HepG2 (cell line): ENCODE data around the gene ATP5PB. TPM values are rescaled to one million over a fixed set of nuclear protein-coding genes. Genes with fewer than 3 reads are reported as not detected.

Experiments
- ADNP ChIP-seq: sonication (generic); formaldehyde crosslinking; IDR thresholded peaks from 2 replicates; pipeline ENCODE4 v1.4.0; 2020; ENCODE audit warnings: missing genetic modification reagents
- AKAP8 ChIP-seq: sonication (generic); formaldehyde crosslinking; IDR thresholded peaks from 2 replicates; pipeline ENCODE4 v1.5.1; 2020; ENCODE audit warnings: mild to moderate bottlenecking, missing genetic modification reagents
- CHD2 ChIP-seq: IDR thresholded peaks from 2 replicates; pipeline ENCODE4 v1.6.1; 2011; ENCODE audit warnings: low read depth, low read length, improper control_type of control experiment
- ELF1 ChIP-seq: sonication (generic); formaldehyde crosslinking; IDR thresholded peaks from 2 replicates; pipeline ENCODE4 v1.4.0; 2020; ENCODE audit warnings: missing genetic modification reagents
- MYNN ChIP-seq: sonication (generic); formaldehyde crosslinking; IDR thresholded peaks from 2 replicates; pipeline ENCODE4 v1.4.0; 2020; ENCODE audit warnings: mild to moderate bottlenecking, low read depth, missing genetic modification reagents
- NCOA1 ChIP-seq: sonication (generic); formaldehyde crosslinking; IDR thresholded peaks from 2 replicates; pipeline ENCODE4 v1.9.0; 2021; ENCODE audit warnings: missing genetic modification reagents
- NFATC3 ChIP-seq: sonication (generic); formaldehyde crosslinking; IDR thresholded peaks from 2 replicates; pipeline ENCODE4 v1.5.1; 2020; ENCODE audit warnings: mild to moderate bottlenecking, missing genetic modification reagents
- SKI ChIP-seq: fragments of 450-650 bp; IDR thresholded peaks from one replicate; pipeline ENCODE4 v1.6.1; 2018; ENCODE audit warnings: mild to moderate bottlenecking; ENCODE audit not compliant: partially characterized antibody
- THYN1 ChIP-seq: sonication (generic); formaldehyde crosslinking; IDR thresholded peaks from 2 replicates; pipeline ENCODE4 v1.8.1; 2023; ENCODE audit warnings: low read depth, mild to moderate bottlenecking, moderate library complexity, missing genetic modification reagents, borderline replicate concordance
- TRAFD1 ChIP-seq: sonication (generic); formaldehyde crosslinking; IDR thresholded peaks from 2 replicates; pipeline ENCODE4 v1.5.1; 2020; ENCODE audit warnings: missing genetic modification reagents, mild to moderate bottlenecking, borderline replicate concordance
- ZFYVE20 ChIP-seq: sonication (generic); formaldehyde crosslinking; IDR thresholded peaks from 2 replicates; pipeline ENCODE4 v1.8.0; 2023; ENCODE audit warnings: low read depth, mild to moderate bottlenecking, moderate library complexity, missing genetic modification reagents, borderline replicate concordance
- ZNF264 ChIP-seq: sonication (generic); formaldehyde crosslinking; IDR thresholded peaks from 2 replicates; pipeline ENCODE4 v1.4.0; 2020; ENCODE audit warnings: missing genetic modification reagents
- ZNF446 ChIP-seq: sonication (generic); formaldehyde crosslinking; IDR thresholded peaks from 2 replicates; pipeline ENCODE4 v1.5.0; 2020; ENCODE audit warnings: mild to moderate bottlenecking, missing genetic modification reagents
- ZNF562 ChIP-seq: sonication (generic); formaldehyde crosslinking; IDR thresholded peaks from 2 replicates; pipeline ENCODE4 v1.8.0; 2022; ENCODE audit warnings: missing genetic modification reagents, borderline replicate concordance
- ZNF570 ChIP-seq: sonication (generic); formaldehyde crosslinking; IDR thresholded peaks from 2 replicates; pipeline ENCODE4 v1.4.0; 2020; ENCODE audit warnings: mild to moderate bottlenecking, missing genetic modification reagents, borderline replicate concordance
- ZNF749 ChIP-seq: sonication (generic); formaldehyde crosslinking; IDR thresholded peaks from 2 replicates; pipeline ENCODE4 v1.8.0; 2022; ENCODE audit warnings: mild to moderate bottlenecking, missing genetic modification reagents, moderate library complexity, borderline replicate concordance
- ZNF777 ChIP-seq: sonication (generic); formaldehyde crosslinking; IDR thresholded peaks from 2 replicates; pipeline ENCODE4 v1.4.0; 2020; ENCODE audit warnings: missing genetic modification reagents
- polyA plus RNA-seq, 8 experiments: library from polyadenylated mRNA; depleted of rRNA in 3 of 8; stranded (reverse) in 7 of 8; unstranded in 1 of 8; fragments of >200 nt; fragmentation: Illumina TruSeq in 4 of 8; extraction: Trizol in 4 of 8; gene quantifications; 2 replicates each; pipeline versions ENCODE4 v1.2.1 to v1.2.3, GENCODE V29; 2011 to 2016; ENCODE audit warnings: low read depth in 4 of 8, missing spikeins in 1 of 8, mixed read lengths in 1 of 8; ENCODE audit not compliant: insufficient read depth in 1 of 8
- total RNA-seq, 5 experiments: library from RNA; depleted of rRNA; stranded (reverse); fragments of >200 nt; fragmentation: Illumina TruSeq; extraction: Trizol; gene quantifications; 2 replicates each; pipeline ENCODE4 v1.2.3, GENCODE V29; 2016; ENCODE audit warnings: low read depth in 1 of 5
- TF ChIP-seq, protein P1 (sequence below): sonication (generic); formaldehyde crosslinking; IDR thresholded peaks from 2 replicates; pipeline ENCODE4 v1.4.0; 2020; ENCODE audit warnings: missing genetic modification reagents

Gene ATP5PB
- total and polyA plus RNA-seq, 2 of the 13 experiments (the other 11 are each of a cell fraction or from before 2014, with no cell fraction given): 297 to 541 TPM

- TF ChIP-seq THYN1: no peak
- no peak for TF ChIP-seq ZNF570 (CRISPR knock-in tag)
- TF ChIP-seq NCOA1 (CRISPR knock-in tag): no peak
- TF ChIP-seq TRAFD1: peak; percentile 27; the same call in 1 of the 2 replicates
- TF ChIP-seq, protein P1, sequence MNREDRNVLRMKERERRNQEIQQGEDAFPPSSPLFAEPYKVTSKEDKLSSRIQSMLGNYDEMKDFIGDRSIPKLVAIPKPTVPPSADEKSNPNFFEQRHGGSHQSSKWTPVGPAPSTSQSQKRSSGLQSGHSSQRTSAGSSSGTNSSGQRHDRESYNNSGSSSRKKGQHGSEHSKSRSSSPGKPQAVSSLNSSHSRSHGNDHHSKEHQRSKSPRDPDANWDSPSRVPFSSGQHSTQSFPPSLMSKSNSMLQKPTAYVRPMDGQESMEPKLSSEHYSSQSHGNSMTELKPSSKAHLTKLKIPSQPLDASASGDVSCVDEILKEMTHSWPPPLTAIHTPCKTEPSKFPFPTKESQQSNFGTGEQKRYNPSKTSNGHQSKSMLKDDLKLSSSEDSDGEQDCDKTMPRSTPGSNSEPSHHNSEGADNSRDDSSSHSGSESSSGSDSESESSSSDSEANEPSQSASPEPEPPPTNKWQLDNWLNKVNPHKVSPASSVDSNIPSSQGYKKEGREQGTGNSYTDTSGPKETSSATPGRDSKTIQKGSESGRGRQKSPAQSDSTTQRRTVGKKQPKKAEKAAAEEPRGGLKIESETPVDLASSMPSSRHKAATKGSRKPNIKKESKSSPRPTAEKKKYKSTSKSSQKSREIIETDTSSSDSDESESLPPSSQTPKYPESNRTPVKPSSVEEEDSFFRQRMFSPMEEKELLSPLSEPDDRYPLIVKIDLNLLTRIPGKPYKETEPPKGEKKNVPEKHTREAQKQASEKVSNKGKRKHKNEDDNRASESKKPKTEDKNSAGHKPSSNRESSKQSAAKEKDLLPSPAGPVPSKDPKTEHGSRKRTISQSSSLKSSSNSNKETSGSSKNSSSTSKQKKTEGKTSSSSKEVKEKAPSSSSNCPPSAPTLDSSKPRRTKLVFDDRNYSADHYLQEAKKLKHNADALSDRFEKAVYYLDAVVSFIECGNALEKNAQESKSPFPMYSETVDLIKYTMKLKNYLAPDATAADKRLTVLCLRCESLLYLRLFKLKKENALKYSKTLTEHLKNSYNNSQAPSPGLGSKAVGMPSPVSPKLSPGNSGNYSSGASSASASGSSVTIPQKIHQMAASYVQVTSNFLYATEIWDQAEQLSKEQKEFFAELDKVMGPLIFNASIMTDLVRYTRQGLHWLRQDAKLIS (CRISPR knock-in tag): no peak
- no peak for TF ChIP-seq ZNF777 (CRISPR knock-in tag)
- TF ChIP-seq ZNF562 (CRISPR knock-in tag): no peak
- peak; percentile 97 for TF ChIP-seq CHD2
- TF ChIP-seq NFATC3 (CRISPR knock-in tag): no peak
- no peak for TF ChIP-seq ZNF446 (CRISPR knock-in tag)
- no peak for TF ChIP-seq ZNF749
- no peak for TF ChIP-seq ADNP (CRISPR knock-in tag)
- TF ChIP-seq AKAP8 (CRISPR knock-in tag): no peak
- TF ChIP-seq ELF1: peak; percentile 80
- no peak for TF ChIP-seq ZFYVE20
- TF ChIP-seq ZNF264 (CRISPR knock-in tag): no peak
- no peak for TF ChIP-seq SKI
- no peak for TF ChIP-seq MYNN
Measured at GRCh38 chr1:111448918-111449702, at the start of gene ATP5PB, which contains the start of gene WDR77 (continued).
